Activated CD8-positive, alpha-beta memory T cell treated with anti-CD3 and anti-CD28 coated beads for 1 hour (primary cell): ENCODE data around the gene GNE.

Source experiments
- DNase-seq, 2 donors: peaks; one replicate each; pipeline ENCODE4 v3.0.0-alpha.2; 2020; ENCODE audit warnings: low read depth in 1 of 2; ENCODE audit errors: extremely low read depth in 1 of 2

GNE gene

DNA sequence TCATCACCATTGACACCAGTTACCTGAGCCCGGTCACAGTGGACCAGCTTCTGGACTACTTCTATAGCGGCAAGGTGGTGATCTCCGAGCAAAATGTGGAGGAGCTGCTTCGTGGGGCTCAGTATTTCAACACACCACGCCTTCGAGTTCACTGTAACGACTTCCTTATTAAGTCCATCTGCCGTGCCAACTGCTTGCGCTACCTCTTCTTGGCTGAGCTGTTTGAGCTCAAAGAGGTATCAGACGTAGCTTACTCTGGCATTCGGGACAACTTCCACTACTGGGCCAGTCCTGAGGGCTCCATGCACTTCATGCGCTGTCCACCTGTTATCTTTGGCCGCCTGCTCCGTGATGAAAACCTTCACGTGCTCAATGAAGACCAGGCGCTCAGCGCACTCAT, 88.5 kb downstream of the GNE start:
- no peak for DNase-seq

DNA sequence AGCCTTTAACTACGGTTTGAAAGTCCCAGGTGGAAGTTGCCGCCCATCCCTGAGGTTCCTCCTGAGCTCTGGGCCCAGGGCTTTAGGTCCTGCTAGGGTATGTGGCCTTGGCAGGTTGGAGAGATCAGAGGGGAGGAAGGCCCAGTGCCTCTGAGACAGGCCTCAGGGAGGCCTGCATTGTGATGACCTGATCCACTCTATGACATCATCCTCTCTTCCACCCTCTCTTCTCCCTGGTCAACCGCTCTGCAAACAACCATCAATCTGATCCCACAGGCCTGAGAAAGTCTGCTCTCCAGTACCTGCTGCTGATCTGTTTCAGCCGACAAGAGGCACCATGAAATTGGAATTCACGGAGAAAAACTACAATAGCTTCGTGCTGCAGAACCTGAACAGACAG, 89.1 kb downstream of the GNE start, which contains the start of gene CCIN:
CCIN (plus strand) TSS at position 223 of the 400 bp plus-strand sequence; CDS start at position 338, 115 bp downstream.
- no peak for DNase-seq

DNA sequence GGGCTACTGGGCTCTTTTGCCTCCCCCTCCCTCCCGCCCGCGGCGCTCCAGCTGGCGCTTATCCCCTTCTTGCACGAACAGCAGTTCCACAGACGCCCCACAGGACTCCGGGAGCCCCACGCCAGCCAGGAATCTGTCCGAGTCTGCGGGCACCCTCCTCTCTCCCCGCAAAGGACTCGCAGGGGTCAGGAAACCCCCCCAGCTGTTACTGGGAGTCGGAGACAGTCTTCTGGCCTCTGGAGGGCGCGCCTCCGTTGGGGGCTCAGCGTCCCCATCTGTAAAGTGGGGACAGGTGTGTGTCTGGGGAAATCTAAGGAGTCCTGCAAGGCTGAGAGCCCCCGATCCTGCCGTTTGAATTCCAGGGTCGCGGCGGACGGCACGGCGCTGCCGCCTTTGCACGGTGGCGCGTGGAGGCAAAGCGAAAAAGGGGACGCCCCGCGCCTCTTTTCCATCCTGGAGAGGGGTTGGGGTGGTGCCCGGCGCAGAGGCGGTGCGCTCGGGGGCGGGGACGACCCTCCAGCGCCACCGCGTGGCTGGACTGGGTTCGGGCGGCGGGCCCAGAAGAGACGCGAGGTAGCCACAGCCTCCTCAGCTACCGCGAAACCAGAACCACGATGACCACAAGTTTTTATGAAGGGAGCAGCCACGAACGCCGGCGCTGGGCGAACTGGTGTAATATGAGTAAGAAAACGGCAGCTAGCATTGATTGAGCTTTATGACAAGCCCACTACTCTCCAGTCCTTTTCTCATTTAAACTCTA, 91.9 kb downstream of the GNE start:
- peak; percentile 45 to 78 for DNase-seq

DNA sequence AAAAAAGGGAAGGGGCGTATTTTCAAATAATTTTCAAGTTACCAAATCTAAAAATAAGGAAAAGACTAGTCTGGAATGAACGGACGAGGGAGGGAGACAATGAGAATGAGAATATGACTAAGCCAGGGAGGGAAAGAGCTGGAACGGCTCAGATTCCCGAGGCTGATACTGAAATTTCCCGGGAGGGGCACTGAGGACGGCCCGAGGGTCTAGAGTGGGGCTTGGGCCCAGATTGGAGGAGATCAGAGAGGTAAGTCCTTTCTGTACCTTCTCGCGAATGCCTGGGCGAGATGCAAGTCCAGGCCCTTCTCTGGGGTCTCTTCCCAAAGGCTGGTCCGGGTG, 92.5 kb downstream of the GNE start:
- DNase-seq: no peak

DNA sequence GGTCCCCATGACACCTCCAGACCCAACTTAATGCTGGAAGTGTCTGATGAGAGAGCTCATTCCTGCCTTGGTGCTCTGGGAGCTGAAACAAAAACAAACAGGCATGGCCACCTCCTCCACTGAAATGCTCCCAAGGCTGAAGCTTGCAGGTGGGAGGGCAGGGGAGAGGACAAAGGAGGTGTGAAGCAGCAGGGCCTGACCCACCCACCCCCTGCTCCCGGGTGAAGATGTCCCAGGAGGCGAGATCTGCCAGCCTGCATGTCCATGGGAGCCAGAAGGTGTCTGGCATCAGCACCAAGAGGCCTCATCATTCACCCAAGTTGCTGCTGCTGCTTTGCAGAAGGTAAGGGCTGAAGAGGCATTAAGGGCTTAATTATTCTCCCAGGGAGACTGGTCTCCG, 93.3 kb downstream of the GNE start:
- no peak for DNase-seq
